MCF 10A (cell line): ENCODE measurements around the gene CCNY. TPM values are rescaled to one million over a fixed set of nuclear protein-coding genes. Genes with fewer than 3 reads are reported as not detected.

Experiments used
- BruUV-seq: library from RNA; stranded (reverse); fragments of 400-500 nt; replicated peaks from 2 replicates; lab custom pipeline; 2021; lab: Mats Ljungman, UMichigan
- CTCF ChIA-PET: fragments of 300-600 bp; sonication (Branson Sonifier 250); formaldehyde crosslinking; extraction: SDS; loops from one replicate; lab custom pipeline; 2021; ENCODE audit warnings: antibody characterized with exemption, inconsistent platforms; lab: Yijun Ruan, JAX
- POLR2A ChIA-PET: fragments of 300-600, 350-650 bp; sonication (Branson Sonifier 250); formaldehyde crosslinking; extraction: SDS; loops from one replicate; lab custom pipeline; 2020; ENCODE audit warnings: antibody characterized with exemption, inconsistent platforms; lab: Yijun Ruan, JAX
- DNase-seq: peaks from one replicate; pipeline ENCODE4 v3.0.0-alpha.2; 2018; ENCODE audit not compliant: unreplicated experiment
- H3K27ac Mint-ChIP-seq: one replicate; pipeline ENCODE4 v1.8.0; 2022; ENCODE audit warnings: mild to moderate bottlenecking, low read depth, mixed read lengths; ENCODE audit not compliant: unreplicated experiment
- H3K27me3 Mint-ChIP-seq: one replicate; pipeline ENCODE4 v1.8.0; 2022; ENCODE audit warnings: mixed read lengths; ENCODE audit not compliant: insufficient read depth, unreplicated experiment
- H3K36me3 Mint-ChIP-seq: one replicate; pipeline ENCODE4 v1.8.0; 2022; ENCODE audit warnings: mild to moderate bottlenecking, moderate library complexity, mixed read lengths; ENCODE audit not compliant: insufficient read depth, unreplicated experiment
- H3K4me1 Mint-ChIP-seq: one replicate; pipeline ENCODE4 v1.8.0; 2022; ENCODE audit warnings: mixed read lengths; ENCODE audit not compliant: insufficient read depth, unreplicated experiment
- H3K4me3 Mint-ChIP-seq: one replicate; pipeline ENCODE4 v1.8.0; 2022; ENCODE audit warnings: mild to moderate bottlenecking, moderate library complexity, mixed read lengths; ENCODE audit not compliant: unreplicated experiment
- H3K9me3 Mint-ChIP-seq: one replicate; pipeline ENCODE4 v1.8.0; 2022; ENCODE audit warnings: mixed read lengths; ENCODE audit not compliant: unreplicated experiment
- intact Hi-C: fragments of 100-400 bp; cut with micrococcal nuclease; formaldehyde crosslinking; loops from 2 replicates; pipeline ENCODE4 v1.14.1; 2022
- total RNA-seq: library from RNA; stranded (reverse); gene quantifications from 2 replicates; pipeline ENCODE4 v1.2.3, GENCODE V29; 2022
- TF ChIP-seq, protein P1 (sequence below): fragments of 200-600 bp; IDR thresholded peaks from one replicate; pipeline ENCODE4 v1.8.0; 2022; ENCODE audit warnings: antibody characterized with exemption, mild to moderate bottlenecking; ENCODE audit not compliant: unreplicated experiment

The CCNY gene
- total RNA-seq, 1 experiment from 2014 or later, result 68.9 TPM

DNA sequence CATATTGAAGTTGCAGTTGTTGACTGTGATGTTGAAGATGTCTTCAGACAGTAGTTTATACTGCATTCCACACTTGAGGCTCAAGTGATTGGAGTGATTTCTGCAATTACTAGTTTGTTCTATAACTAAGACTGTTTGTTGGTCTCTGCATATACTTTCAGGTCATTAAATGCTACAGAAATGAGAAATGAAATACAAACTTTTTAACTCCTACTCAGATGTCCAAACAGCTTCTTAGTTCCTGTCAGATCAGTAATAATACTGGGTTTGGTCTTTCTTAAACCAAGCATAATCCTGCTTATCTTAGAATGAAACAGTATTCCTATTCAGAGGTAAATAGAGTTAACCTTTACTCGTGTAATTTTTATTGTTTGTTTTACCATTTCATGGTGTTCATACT lies 115.9 kb downstream of the CCNY start:
- TF ChIP-seq, protein P1, sequence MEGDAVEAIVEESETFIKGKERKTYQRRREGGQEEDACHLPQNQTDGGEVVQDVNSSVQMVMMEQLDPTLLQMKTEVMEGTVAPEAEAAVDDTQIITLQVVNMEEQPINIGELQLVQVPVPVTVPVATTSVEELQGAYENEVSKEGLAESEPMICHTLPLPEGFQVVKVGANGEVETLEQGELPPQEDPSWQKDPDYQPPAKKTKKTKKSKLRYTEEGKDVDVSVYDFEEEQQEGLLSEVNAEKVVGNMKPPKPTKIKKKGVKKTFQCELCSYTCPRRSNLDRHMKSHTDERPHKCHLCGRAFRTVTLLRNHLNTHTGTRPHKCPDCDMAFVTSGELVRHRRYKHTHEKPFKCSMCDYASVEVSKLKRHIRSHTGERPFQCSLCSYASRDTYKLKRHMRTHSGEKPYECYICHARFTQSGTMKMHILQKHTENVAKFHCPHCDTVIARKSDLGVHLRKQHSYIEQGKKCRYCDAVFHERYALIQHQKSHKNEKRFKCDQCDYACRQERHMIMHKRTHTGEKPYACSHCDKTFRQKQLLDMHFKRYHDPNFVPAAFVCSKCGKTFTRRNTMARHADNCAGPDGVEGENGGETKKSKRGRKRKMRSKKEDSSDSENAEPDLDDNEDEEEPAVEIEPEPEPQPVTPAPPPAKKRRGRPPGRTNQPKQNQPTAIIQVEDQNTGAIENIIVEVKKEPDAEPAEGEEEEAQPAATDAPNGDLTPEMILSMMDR, result no peak
- POLR2A ChIA-PET, result interaction anchor here (0.6 to 1.3 kb wide), 2 partner anchors 40 to 1193 kb away, joined by 4 read pairs; no protein-coding TSS in a partner anchor
- no peaks in the 10 kb centered on the region for H3K27me3 Mint-ChIP-seq
- no peaks in the 10 kb centered on the region for H3K9me3 Mint-ChIP-seq
- H3K36me3 Mint-ChIP-seq, result peaks cover 4% of the 10 kb centered on the region
- CTCF ChIA-PET, result no interaction called here
- BruUV-seq, result no TSS peak
- intact Hi-C loops, result loop anchor here (10.0 kb wide), 1 partner anchor 93 kb away; no protein-coding TSS in a partner anchor
- no peak for DNase-seq
- peak overlapping the region; percentile 63 for H3K27ac Mint-ChIP-seq
- no peak overlapping the region for H3K4me3 Mint-ChIP-seq
- H3K4me1 Mint-ChIP-seq, result peaks cover 57% of the 10 kb centered on the region

DNA sequence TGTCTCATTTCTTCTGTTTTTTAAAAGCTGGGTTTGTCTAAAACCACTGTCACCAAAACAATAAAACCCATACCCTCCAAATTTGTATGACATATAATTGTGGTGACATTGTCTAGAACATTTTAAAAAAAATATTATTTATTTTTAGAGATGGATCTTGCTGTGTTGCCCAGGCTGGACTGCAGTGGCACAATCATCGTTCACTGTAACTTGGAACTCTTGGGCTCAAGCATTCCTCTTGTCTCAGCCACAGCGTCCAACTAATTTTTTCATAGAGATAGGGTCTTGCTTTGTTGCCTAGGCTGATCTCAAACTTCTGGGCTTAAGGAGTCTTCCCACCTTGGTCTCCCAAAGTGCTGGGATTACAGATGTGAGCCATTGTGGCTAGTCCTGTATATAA lies 116.5 kb downstream of the CCNY start:
- ChIA-PET POLR2A (interaction anchor here (0.6 to 2.5 kb wide), 4 partner anchors 26 to 1192 kb away, joined by 4 to 27 read pairs (median 4); no protein-coding TSS in a partner anchor), CTCF (no interaction called here)
- H3K27ac Mint-ChIP-seq, result no peak overlapping the region
- no peaks in the 10 kb centered on the region for H3K27me3 Mint-ChIP-seq
- intact Hi-C loops, result loop anchor here (10.0 kb wide), 1 partner anchor 92 kb away; no protein-coding TSS in a partner anchor
- H3K4me1 Mint-ChIP-seq, result peaks cover 55% of the 10 kb centered on the region
- H3K4me3 Mint-ChIP-seq, result no peak overlapping the region
- BruUV-seq, result no TSS peak
- H3K9me3 Mint-ChIP-seq, result no peaks in the 10 kb centered on the region
- DNase-seq, result no peak
- TF ChIP-seq, protein P1, result no peak
- peaks cover 4% of the 10 kb centered on the region for H3K36me3 Mint-ChIP-seq

GRCh38 chr10:35453855-35454532 lies 117.7 kb downstream of the CCNY start:
- intact Hi-C loops, result loop anchor here (1.0 to 10.0 kb wide), 2 partner anchors 91 to 118 kb away; partner anchors contain the start of gene CCNY
- H3K4me3 Mint-ChIP-seq, result peak overlapping the region; percentile 69
- TF ChIP-seq, protein P1, result no peak
- H3K9me3 Mint-ChIP-seq, result no peaks in the 10 kb centered on the region
- BruUV-seq, result no TSS peak
- POLR2A ChIA-PET, result interaction anchor here (0.7 to 2.5 kb wide), 9 partner anchors 12 to 1372 kb away, joined by 3 to 27 read pairs (median 4); no protein-coding TSS in a partner anchor
- H3K27me3 Mint-ChIP-seq, result no peaks in the 10 kb centered on the region
- peak overlapping the region; percentile 88 for H3K27ac Mint-ChIP-seq
- CTCF ChIA-PET, result interaction anchor here (0.6 kb wide), 1 partner anchor 41 kb away, joined by 3 read pairs; no protein-coding TSS in a partner anchor
- H3K4me1 Mint-ChIP-seq, result peaks cover 50% of the 10 kb centered on the region
- H3K36me3 Mint-ChIP-seq, result peaks cover 4% of the 10 kb centered on the region
- peak; percentile 86 for DNase-seq

- no peak overlapping the region for H3K4me3 Mint-ChIP-seq
- no peaks in the 10 kb centered on the region for H3K27me3 Mint-ChIP-seq
- H3K4me1 Mint-ChIP-seq, result peaks cover 47% of the 10 kb centered on the region
- no peak for DNase-seq
- BruUV-seq, result no TSS peak
- H3K36me3 Mint-ChIP-seq, result peaks cover 3% of the 10 kb centered on the region
- ChIA-PET CTCF (interaction anchor here (0.7 to 0.8 kb wide), 3 partner anchors 15 to 217 kb away, joined by 3 read pairs; no protein-coding TSS in a partner anchor), POLR2A (interaction anchor here (0.9 to 1.3 kb wide), 2 partner anchors 90 to 91 kb away, joined by 3 read pairs; no protein-coding TSS in a partner anchor)
- intact Hi-C loops, result loop anchor here (10.0 kb wide), 1 partner anchor 89 kb away; no protein-coding TSS in a partner anchor
- no peak overlapping the region for H3K27ac Mint-ChIP-seq
- no peaks in the 10 kb centered on the region for H3K9me3 Mint-ChIP-seq
- TF ChIP-seq, protein P1, result no peak
These were observed 119.9 kb downstream of the CCNY start for GRCh38 chr10:35456153-35456720.
